Measurements from ENCODE around the gene KIF16B. TPM values are rescaled to one million over a fixed set of nuclear protein-coding genes. Genes with fewer than 3 reads are reported as not detected.

The KIF16B gene
- total and polyA plus RNA-seq, 10 of the 15 experiments (the other 5 are each of a cell fraction or from before 2014, with no cell fraction given): 0.21 to 5.2 (median 3.0) TPM

DNA sequence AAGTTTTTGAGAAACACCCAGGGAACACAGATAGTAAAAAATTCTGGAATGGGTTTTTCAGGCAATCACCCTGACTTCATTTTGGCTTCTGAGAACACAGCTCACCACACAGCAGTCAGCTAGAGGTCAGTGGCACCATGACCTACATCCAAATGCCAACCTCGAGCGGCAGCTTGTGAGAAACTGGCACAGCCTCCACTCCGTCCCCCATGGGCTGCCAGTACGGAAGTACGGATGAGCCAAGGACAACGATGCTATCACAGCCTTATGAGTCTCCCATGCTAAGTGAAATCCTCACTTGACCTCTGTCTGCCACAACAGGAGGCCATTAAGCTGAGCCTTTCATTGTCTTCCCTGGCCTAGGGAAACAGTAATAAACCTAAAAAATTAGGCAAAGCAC, 32.0 kb downstream of the KIF16B start:
- Histone ChIP-seq H3K4me1 (ENCODE audit: control insufficient read depth, insufficient read depth, low read length) (no peaks in the 10 kb centered on the region), H3K27ac (ENCODE audit: control insufficient read depth, insufficient read depth) (no peak overlapping the region), H3K4me2 (ENCODE audit: control insufficient read depth, insufficient read depth) (no peak overlapping the region), H3K9me3 (replicated peaks; ENCODE audit: control insufficient read depth, insufficient read depth, low read length) (no peaks in the 10 kb centered on the region), H3K36me3 (ENCODE audit: control insufficient read depth in 2 of 2, insufficient read depth in 2 of 2, low read length in 1 of 2) (no peaks in the 10 kb centered on the region), H4K20me1 (ENCODE audit: control insufficient read depth, insufficient read depth) (no peaks in the 10 kb centered on the region), H3K9ac (ENCODE audit: control insufficient read depth, insufficient read depth, low read length) (no peak overlapping the region), H2AFZ (ENCODE audit: control insufficient read depth, low read depth, low read length) (no peak overlapping the region), H3K79me2 (ENCODE audit: control insufficient read depth, insufficient read depth, low read length) (no peaks in the 10 kb centered on the region), H3K4me3 (no peak overlapping the region), H3K27me3 (replicated peaks in 1 of 2; ENCODE audit: control insufficient read depth in 2 of 2, insufficient read depth in 2 of 2, low read length in 1 of 2) (no peaks in the 10 kb centered on the region)
- BruUV-seq (replicated peaks): no TSS peak
- RAD21 ChIA-PET (ENCODE audit: unreplicated experiment): no interaction called here
- WGBS (ENCODE audit: insufficient coverage, insufficient replicate concordance, low lambda C conversion rate, missing lambda C conversion rate): 58% methylated on average over 6 of the region's 6 CpGs
- no peak for TF ChIP-seq ZNF24 (IDR thresholded peaks at IDR 0.05)
- TF ChIP-seq RUNX3 (IDR thresholded peaks at IDR 0.05; ENCODE audit: low read length): no peak
- TF ChIP-seq, protein P1, sequence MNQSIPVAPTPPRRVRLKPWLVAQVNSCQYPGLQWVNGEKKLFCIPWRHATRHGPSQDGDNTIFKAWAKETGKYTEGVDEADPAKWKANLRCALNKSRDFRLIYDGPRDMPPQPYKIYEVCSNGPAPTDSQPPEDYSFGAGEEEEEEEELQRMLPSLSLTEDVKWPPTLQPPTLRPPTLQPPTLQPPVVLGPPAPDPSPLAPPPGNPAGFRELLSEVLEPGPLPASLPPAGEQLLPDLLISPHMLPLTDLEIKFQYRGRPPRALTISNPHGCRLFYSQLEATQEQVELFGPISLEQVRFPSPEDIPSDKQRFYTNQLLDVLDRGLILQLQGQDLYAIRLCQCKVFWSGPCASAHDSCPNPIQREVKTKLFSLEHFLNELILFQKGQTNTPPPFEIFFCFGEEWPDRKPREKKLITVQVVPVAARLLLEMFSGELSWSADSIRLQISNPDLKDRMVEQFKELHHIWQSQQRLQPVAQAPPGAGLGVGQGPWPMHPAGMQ (IDR thresholded peaks at IDR 0.05; ENCODE audit: borderline replicate concordance): no peak
- TF ChIP-seq TCF7 (IDR thresholded peaks at IDR 0.05; ENCODE audit: borderline replicate concordance): no peak
- TF ChIP-seq MEF2B (IDR thresholded peaks at IDR 0.05; ENCODE audit: partially characterized antibody, poor library complexity, severe bottlenecking): no peak
- no peak for TF ChIP-seq TCF3 (IDR thresholded peaks at IDR 0.05; ENCODE audit: borderline replicate concordance, insufficient read depth, low read depth, low read length)
- no peak for TF ChIP-seq RB1 (IDR thresholded peaks at IDR 0.05; ENCODE audit: borderline replicate concordance)
- TF ChIP-seq SP1 (IDR thresholded peaks at IDR 0.05; ENCODE audit: low read depth, low read length): no peak
- TF ChIP-seq POLR2AphosphoS5 (IDR thresholded peaks at IDR 0.05; ENCODE audit: low read length): no peak
- TF ChIP-seq, protein P2, sequence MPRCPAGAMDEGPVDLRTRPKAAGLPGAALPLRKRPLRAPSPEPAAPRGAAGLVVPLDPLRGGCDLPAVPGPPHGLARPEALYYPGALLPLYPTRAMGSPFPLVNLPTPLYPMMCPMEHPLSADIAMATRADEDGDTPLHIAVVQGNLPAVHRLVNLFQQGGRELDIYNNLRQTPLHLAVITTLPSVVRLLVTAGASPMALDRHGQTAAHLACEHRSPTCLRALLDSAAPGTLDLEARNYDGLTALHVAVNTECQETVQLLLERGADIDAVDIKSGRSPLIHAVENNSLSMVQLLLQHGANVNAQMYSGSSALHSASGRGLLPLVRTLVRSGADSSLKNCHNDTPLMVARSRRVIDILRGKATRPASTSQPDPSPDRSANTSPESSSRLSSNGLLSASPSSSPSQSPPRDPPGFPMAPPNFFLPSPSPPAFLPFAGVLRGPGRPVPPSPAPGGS (IDR thresholded peaks at IDR 0.05; ENCODE audit: borderline replicate concordance, insufficient read depth, low read depth, low read length, poor library complexity, severe bottlenecking): no peak
- TF ChIP-seq SUZ12 (IDR thresholded peaks at IDR 0.05; ENCODE audit: unreplicated experiment): no peak
- intact Hi-C loops (cut with micrococcal nuclease; ENCODE audit: unreplicated experiment): no loop called here
- no peak for FAIRE-seq
- CTCF ChIA-PET: no interaction called here
- in situ Hi-C loops (cut with MboI): no loop called here
- SMC1A ChIA-PET (ENCODE audit: uncharacterized antibody, unreplicated experiment): no interaction called here
- no peak for ATAC-seq
- POLR2A ChIA-PET: interaction anchor here (1.0 kb wide), 1 partner anchor 63 kb away, joined by 4 read pairs; no protein-coding TSS in a partner anchor
- no peak for DNase-seq (ENCODE audit: low read depth, low spot score)

All from GM12878 (cell line).